GM12878 (cell line): ENCODE measurements around the gene ATP2C1. TPM values are rescaled to one million over a fixed set of nuclear protein-coding genes. Genes with fewer than 3 reads are reported as not detected.
A peak's percentile ranks its signal among the peaks of the same experiment; 100 is the strongest.

Experiments
- BRCA1 ChIP-seq: IDR thresholded peaks from 2 replicates; pipeline ENCODE4 v1.6.1; 2011; ENCODE audit warnings: low read depth, low read length, improper control_type of control experiment
- CHD1 ChIP-seq: IDR thresholded peaks from 2 replicates; pipeline ENCODE4 v1.6.1; 2012; ENCODE audit warnings: low read depth, low read length, improper control_type of control experiment
- ETV6 ChIP-seq, 2 experiments: fragments of 450-650 bp in 1 of 2; IDR thresholded peaks in 1 of 2; conservative IDR thresholded peaks in 1 of 2; 2 replicates each; pipeline ENCODE4 v1.6.1; 2014; ENCODE audit warnings: antibody characterized with exemption in 1 of 2, borderline replicate concordance in 1 of 2, low read depth in 1 of 2, mild to moderate bottlenecking in 1 of 2, moderate library complexity in 1 of 2
- FOXM1 ChIP-seq: IDR thresholded peaks from 2 replicates; pipeline ENCODE4 v1.6.1; 2012; ENCODE audit warnings: low read depth, mild to moderate bottlenecking, inconsistent platforms, low read length, moderate library complexity
- GABPA ChIP-seq: IDR thresholded peaks from 2 replicates; pipeline ENCODE4 v1.6.1; 2014; ENCODE audit warnings: antibody characterized with exemption, low read depth, mild to moderate bottlenecking, inconsistent platforms
- KDM1A ChIP-seq: fragments of 200-600 bp; sonication (generic); IDR thresholded peaks from 2 replicates; pipeline ENCODE4 v1.6.1; 2016; ENCODE audit warnings: borderline replicate concordance
- KLF5 ChIP-seq: fragments of 450-650 bp; IDR thresholded peaks from 2 replicates; pipeline ENCODE4 v1.6.1; 2014; ENCODE audit warnings: mild to moderate bottlenecking; ENCODE audit not compliant: partially characterized antibody
- NFIC ChIP-seq: IDR thresholded peaks from 2 replicates; pipeline ENCODE4 v1.6.1; 2012; ENCODE audit warnings: low read depth, mild to moderate bottlenecking, inconsistent platforms, low read length, moderate library complexity
- PAX8 ChIP-seq: fragments of 450-650 bp; IDR thresholded peaks from 2 replicates; pipeline ENCODE4 v1.6.1; 2017; ENCODE audit warnings: mild to moderate bottlenecking, moderate library complexity
- POLR2AphosphoS5 ChIP-seq: IDR thresholded peaks from 2 replicates; pipeline ENCODE4 v1.6.1; 2011; ENCODE audit warnings: mild to moderate bottlenecking, low read length, inconsistent platforms
- POU2F2 ChIP-seq: IDR thresholded peaks from 3 replicates; pipeline ENCODE4 v1.6.1; 2011; ENCODE audit warnings: low read depth, mild to moderate bottlenecking, low read length, borderline replicate concordance
- RAD51 ChIP-seq: fragments of 450-650 bp; IDR thresholded peaks from 2 replicates; pipeline ENCODE4 v1.6.1; 2016; ENCODE audit warnings: moderate library complexity, mild to moderate bottlenecking, inconsistent platforms
- RBBP5 ChIP-seq: fragments of 200-600 bp; sonication (generic); conservative IDR thresholded peaks from 2 replicates; pipeline ENCODE4 v1.6.1; 2016
- RUNX3 ChIP-seq: IDR thresholded peaks from 2 replicates; pipeline ENCODE4 v1.6.1; 2012; ENCODE audit warnings: low read length, inconsistent platforms
- SMAD5 ChIP-seq: IDR thresholded peaks from 2 replicates; pipeline ENCODE4 v1.6.1; 2016; ENCODE audit warnings: antibody characterized with exemption, low read depth
- SREBF1 ChIP-seq: IDR thresholded peaks from 2 replicates; pipeline ENCODE4 v1.6.1; 2012; ENCODE audit warnings: mild to moderate bottlenecking, low read length
- TBL1XR1 ChIP-seq: IDR thresholded peaks from 2 replicates; pipeline ENCODE4 v1.6.1; 2012; ENCODE audit warnings: low read depth, low read length, improper control_type of control experiment
- YY1 ChIP-seq: IDR thresholded peaks from 2 replicates; pipeline ENCODE4 v1.6.1; 2011; ENCODE audit warnings: low read depth, mild to moderate bottlenecking, low read length
- polyA plus RNA-seq, 11 experiments: library from polyadenylated mRNA; depleted of rRNA in 4 of 11; unstranded in 6 of 11; stranded (reverse) in 5 of 11; fragments of >200 nt; fragmentation: Nextera tagmentation in 4 of 11; fragmentation: Illumina TruSeq in 1 of 11; extraction: Ambion mirVana in 4 of 11; extraction: Trizol in 1 of 11; gene quantifications; 1 replicate in 1 of 11; 2 replicates in 10 of 11; pipeline versions ENCODE4 v1.2.1 to v1.2.3, GENCODE V29; 2011 to 2016; ENCODE audit warnings: inconsistent platforms in 2 of 11, missing spikeins in 2 of 11, low read depth in 1 of 11
- total RNA-seq, 4 experiments: library from RNA; depleted of rRNA in 3 of 4; stranded (reverse); fragments of >200 nt in 3 of 4; fragmentation: Illumina TruSeq in 1 of 4; extraction: Trizol in 1 of 4; gene quantifications; 2 replicates each; pipeline versions ENCODE4 v1.2.1 to v1.2.3, GENCODE V29; 2013 to 2021
- TF ChIP-seq, protein P1 (sequence below): IDR thresholded peaks from 2 replicates; pipeline ENCODE4 v1.6.1; 2012; ENCODE audit warnings: mild to moderate bottlenecking, low read depth, low read length
- TF ChIP-seq, protein P2 (sequence below): fragments of 450-650 bp; IDR thresholded peaks from 2 replicates; pipeline ENCODE4 v1.6.1; 2017; ENCODE audit warnings: mild to moderate bottlenecking, moderate library complexity
- TF ChIP-seq, protein P3 (sequence below): IDR thresholded peaks from 2 replicates; pipeline ENCODE4 v1.6.1; 2012; ENCODE audit warnings: low read depth, low read length, improper control_type of control experiment
- TF ChIP-seq, protein P4 (sequence below): fragments of 450-650 bp; IDR thresholded peaks from 2 replicates; pipeline ENCODE4 v1.6.1; 2014; ENCODE audit warnings: mild to moderate bottlenecking

The ATP2C1 gene
- total and polyA plus RNA-seq, 10 of the 15 experiments (the other 5 are each of a cell fraction or from before 2014, with no cell fraction given) = 20.6 to 116 (median 55.1) TPM

DNA sequence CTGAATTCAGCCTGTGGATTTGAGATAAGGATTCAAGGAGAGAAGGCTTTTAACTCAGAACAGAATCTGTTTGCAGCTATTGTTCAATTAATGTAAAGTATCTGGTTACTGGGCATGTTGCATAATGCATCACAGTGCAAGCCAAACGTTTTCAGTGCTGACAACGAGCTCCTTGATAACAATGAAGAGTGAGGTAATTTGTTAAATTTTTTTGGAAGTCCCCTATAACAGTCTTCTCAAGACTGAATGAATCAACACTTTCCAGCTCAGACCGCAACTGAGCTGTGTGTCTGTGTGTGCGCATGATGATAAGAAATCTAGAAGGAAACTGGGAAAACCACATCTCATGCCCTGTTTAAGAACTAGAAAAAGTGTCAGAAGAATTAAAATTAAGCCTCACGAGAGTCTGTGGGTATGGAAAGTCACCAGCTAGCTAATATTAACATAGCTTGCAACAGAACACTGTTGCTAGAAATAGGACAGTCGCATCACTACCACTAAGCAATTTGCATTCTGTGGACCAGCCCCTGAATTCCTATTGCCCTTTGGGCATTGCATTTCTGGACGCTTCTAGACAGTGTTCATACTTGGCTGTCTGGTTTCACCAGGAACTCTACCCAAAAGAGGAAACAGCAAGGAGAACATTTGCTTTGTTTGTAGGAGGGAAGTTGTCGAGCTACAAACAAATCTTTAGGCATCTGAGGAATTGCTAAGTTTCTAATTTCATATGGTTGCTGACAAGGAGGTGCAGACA, 43.7 kb upstream of the ATP2C1 start (continued):
- TF ChIP-seq, protein P1, sequence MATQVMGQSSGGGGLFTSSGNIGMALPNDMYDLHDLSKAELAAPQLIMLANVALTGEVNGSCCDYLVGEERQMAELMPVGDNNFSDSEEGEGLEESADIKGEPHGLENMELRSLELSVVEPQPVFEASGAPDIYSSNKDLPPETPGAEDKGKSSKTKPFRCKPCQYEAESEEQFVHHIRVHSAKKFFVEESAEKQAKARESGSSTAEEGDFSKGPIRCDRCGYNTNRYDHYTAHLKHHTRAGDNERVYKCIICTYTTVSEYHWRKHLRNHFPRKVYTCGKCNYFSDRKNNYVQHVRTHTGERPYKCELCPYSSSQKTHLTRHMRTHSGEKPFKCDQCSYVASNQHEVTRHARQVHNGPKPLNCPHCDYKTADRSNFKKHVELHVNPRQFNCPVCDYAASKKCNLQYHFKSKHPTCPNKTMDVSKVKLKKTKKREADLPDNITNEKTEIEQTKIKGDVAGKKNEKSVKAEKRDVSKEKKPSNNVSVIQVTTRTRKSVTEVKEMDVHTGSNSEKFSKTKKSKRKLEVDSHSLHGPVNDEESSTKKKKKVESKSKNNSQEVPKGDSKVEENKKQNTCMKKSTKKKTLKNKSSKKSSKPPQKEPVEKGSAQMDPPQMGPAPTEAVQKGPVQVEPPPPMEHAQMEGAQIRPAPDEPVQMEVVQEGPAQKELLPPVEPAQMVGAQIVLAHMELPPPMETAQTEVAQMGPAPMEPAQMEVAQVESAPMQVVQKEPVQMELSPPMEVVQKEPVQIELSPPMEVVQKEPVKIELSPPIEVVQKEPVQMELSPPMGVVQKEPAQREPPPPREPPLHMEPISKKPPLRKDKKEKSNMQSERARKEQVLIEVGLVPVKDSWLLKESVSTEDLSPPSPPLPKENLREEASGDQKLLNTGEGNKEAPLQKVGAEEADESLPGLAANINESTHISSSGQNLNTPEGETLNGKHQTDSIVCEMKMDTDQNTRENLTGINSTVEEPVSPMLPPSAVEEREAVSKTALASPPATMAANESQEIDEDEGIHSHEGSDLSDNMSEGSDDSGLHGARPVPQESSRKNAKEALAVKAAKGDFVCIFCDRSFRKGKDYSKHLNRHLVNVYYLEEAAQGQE = no peak
- TF ChIP-seq RAD51 (peak; percentile 54; the same call in 1 of the 2 replicates), FOXM1 (peak; percentile 99), KLF5 (no peak), NFIC (peak; percentile 98), ETV6 (conservative IDR thresholded peaks at IDR 0.05 in 1 of 2, IDR thresholded peaks at IDR 0.05 in 1 of 2; ENCODE audit: borderline replicate concordance in 1 of 2, low read depth in 1 of 2) (peak in 1 of 2 experiments; percentile 81; a peak in 1 of 4 replicates), KDM1A (no peak), SREBF1 (0 out of 2 replicates have a peak, but pooled peaks have one; percentile 12), YY1 (no peak), RUNX3 (peak; percentile 100), POLR2AphosphoS5 (peak; percentile 93), BRCA1 (no peak), SMAD5 (0 out of 2 replicates have a peak, but pooled peaks have one; percentile 42), PAX8 (no peak), TBL1XR1 (peak; percentile 90), POU2F2 (peak; percentile 95), GABPA (peak; percentile 62), RBBP5 (no peak), CHD1 (no peak)
- TF ChIP-seq, protein P2, sequence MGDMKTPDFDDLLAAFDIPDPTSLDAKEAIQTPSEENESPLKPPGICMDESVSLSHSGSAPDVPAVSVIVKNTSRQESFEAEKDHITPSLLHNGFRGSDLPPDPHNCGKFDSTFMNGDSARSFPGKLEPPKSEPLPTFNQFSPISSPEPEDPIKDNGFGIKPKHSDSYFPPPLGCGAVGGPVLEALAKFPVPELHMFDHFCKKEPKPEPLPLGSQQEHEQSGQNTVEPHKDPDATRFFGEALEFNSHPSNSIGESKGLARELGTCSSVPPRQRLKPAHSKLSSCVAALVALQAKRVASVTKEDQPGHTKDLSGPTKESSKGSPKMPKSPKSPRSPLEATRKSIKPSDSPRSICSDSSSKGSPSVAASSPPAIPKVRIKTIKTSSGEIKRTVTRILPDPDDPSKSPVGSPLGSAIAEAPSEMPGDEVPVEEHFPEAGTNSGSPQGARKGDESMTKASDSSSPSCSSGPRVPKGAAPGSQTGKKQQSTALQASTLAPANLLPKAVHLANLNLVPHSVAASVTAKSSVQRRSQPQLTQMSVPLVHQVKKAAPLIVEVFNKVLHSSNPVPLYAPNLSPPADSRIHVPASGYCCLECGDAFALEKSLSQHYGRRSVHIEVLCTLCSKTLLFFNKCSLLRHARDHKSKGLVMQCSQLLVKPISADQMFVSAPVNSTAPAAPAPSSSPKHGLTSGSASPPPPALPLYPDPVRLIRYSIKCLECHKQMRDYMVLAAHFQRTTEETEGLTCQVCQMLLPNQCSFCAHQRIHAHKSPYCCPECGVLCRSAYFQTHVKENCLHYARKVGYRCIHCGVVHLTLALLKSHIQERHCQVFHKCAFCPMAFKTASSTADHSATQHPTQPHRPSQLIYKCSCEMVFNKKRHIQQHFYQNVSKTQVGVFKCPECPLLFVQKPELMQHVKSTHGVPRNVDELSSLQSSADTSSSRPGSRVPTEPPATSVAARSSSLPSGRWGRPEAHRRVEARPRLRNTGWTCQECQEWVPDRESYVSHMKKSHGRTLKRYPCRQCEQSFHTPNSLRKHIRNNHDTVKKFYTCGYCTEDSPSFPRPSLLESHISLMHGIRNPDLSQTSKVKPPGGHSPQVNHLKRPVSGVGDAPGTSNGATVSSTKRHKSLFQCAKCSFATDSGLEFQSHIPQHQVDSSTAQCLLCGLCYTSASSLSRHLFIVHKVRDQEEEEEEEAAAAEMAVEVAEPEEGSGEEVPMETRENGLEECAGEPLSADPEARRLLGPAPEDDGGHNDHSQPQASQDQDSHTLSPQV = peak; percentile 85; the same call in 1 of the 2 replicates
- TF ChIP-seq, protein P3, sequence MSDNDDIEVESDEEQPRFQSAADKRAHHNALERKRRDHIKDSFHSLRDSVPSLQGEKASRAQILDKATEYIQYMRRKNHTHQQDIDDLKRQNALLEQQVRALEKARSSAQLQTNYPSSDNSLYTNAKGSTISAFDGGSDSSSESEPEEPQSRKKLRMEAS = no peak
- TF ChIP-seq, protein P4, sequence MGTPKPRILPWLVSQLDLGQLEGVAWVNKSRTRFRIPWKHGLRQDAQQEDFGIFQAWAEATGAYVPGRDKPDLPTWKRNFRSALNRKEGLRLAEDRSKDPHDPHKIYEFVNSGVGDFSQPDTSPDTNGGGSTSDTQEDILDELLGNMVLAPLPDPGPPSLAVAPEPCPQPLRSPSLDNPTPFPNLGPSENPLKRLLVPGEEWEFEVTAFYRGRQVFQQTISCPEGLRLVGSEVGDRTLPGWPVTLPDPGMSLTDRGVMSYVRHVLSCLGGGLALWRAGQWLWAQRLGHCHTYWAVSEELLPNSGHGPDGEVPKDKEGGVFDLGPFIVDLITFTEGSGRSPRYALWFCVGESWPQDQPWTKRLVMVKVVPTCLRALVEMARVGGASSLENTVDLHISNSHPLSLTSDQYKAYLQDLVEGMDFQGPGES = no peak
